G401.6 (cell line): ENCODE measurements around the gene SLC16A11.
"Not testable (repeated sequence)": the region's sequence is repeated elsewhere in the genome, so short reads cannot be mapped to it uniquely, and the experiment has no call there.

Experiments used
- FAIRE-seq: peaks from 2 replicates; lab custom pipeline; 2012; peaks lifted over from hg19 to GRCh38; lab: Jason Lieb, UNC

SLC16A11 gene

DNA sequence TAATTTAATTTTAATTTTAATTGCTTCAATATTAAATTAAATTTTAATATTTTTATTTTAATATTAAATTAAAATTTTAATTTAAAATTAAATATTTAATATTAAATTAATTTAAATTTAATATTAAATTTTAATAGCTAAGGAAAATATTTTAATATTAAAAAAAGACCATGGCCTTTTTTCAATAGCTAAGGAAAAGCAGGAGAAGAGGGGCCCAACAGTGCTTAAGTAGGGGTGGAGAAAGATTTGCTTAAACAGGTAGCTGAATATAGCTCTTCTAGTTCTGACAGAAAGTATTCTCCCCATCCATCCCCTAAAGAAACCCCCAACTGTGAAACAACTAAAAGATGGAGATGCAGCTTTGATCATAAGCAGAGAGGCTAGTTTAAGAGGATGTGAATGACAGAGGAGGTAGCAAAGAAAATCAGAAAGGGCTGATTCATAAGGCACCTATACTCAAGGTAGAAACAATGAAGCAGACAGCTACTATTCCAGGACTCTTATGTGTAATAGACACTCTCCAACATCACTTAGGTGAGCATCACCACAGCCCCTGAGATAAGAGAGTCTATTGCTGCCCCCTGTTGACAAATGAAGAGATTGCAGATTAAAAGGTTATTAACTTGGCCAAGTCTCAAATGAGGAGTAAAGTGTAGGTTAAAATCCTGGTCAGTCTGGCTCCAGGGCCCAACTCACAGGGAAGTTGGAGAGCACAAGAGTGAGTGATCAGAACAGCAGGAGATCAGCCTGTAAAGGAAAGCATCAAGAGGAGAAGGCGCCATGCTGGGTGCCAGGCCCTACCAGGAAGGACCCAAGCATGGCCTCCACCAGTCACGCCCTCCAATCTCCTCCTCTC lies 39.3 kb downstream of the SLC16A11 start:
- no peak for FAIRE-seq

DNA sequence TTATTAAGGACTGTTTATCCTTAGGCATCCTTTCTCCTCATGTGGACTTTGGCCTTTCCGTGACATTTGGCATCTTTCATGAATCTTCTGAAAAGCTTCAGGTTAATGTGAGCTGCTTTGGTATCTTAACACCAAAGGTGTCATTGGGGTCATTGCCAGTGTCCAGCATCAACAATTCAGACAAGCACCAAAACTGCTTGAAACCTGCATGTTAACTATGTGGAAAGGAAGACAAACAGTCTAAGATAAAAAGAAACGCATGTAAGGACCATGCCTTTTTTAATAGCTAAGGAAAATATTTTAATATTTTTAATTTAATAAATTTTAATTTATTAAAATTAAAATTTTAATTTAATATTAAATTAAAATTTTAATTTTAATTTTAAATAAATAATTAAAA lies 40.1 kb downstream of the SLC16A11 start:
- FAIRE-seq = no peak

DNA sequence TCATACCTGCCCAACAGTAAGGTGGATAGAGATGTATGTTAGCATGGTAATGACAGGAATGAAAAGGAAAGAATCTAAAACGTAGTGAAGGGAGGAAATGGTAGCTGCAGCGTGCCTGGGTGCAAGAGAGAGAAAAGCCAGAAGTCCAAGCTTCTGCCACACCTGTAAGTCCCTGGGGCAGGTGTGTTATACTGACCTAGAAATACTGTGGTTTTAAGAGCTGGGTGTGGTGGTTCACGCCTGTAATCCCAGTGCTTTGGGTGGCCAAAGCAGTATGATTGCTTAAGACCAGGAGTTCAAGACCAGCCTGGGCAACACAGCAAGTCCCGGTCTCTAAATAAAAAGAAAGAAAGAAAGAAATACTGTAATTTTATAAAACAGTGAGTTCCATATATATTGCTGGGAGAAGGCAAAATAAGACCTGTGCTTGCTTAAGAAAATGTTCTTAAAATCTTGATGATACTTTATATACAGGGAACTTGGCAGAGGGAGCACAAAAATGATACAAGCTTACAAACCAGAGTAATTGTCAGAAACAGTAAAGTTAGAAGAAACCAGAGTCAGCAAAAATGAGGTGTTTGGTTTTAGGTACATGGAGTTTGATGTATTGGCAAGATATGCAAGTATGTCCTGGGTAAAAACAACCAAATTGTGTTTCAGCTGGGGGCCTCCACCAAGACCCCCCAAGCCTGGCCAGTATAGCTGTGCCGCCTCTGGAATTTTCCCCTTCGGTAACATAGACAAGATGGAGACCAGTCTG lies 41.4 kb downstream of the SLC16A11 start:
- FAIRE-seq = no peak

DNA sequence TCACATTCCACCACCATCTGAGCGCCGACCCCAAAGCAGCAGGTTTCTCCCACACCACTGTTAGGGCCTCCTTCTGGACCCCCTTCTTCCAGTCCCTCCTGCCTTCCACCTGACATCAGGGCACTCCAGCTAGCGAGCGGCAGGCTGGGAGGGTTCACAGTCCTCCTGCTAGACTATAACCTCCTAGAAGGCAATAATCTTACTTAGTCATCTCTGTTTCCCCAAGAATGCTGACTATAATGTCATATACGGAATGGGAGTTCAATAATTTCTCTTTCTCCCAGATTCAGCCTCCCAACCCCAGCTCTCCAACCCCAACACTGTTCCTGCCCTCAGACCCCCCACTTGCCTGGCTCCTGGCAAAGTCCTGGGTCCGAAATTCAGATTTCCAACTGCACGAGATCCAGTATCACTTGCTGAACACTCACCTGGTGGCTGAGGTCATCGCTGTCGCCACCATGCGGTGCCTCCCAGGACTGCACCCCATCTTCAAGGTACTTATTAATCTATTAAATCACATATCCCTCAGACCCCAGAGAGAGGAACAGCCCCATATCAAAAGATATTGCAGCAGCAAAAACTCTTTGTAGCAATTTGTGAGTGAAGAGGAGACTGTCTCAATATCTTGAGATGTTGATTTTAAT lies 42.5 kb downstream of the SLC16A11 start:
- no peak for FAIRE-seq

DNA sequence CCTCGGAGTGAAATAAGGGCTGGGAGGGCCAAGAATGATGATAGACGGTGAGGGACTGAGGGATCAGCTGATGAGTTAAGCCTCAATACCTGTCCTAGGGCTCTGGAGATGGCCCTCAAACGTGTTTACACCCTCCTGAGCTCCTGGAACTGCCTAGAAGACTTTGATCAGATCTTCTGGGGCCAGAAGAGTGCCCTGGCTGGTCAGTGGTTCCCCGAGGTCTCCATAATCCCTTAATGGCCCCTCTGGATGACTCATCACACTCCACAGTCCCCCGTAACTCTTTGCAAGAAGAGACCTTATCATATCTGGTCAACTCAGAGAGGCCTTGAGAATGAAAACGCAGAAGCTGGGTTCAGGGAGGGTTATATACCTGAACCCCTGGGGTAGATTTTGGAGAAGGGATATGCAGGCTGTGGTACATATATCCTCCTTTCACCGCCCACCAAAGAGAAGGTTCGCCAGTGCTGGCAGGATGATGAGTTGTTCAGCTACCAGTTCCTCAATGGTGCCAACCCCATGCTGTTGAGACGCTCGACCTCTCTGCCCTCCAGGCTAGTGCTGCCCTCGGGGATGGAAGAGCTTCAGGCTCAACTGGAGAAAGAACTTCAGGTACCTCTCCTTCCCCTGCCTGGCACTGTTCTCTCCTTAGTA lies 44.9 kb downstream of the SLC16A11 start:
- no peak for FAIRE-seq

DNA sequence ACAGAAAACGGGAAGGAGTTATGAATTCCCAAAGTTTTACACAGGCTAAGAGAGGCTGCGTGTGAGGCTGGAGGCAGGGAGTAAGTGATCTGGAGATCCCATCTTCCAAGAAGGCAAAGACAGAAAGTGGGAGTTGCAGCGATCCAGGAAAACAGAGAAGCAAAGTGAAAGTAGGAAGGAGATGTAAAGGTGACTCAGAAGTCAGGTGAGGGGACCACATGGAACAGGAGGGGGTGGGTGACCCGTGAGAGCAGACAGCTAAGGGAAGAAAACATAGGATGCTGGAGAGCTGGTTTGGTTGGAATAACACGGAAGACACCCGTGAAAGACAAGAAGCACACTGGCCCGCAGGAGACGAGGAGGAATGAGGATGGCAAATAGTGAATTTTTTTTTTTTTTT lies 46.7 kb downstream of the SLC16A11 start:
- no peak for FAIRE-seq

DNA sequence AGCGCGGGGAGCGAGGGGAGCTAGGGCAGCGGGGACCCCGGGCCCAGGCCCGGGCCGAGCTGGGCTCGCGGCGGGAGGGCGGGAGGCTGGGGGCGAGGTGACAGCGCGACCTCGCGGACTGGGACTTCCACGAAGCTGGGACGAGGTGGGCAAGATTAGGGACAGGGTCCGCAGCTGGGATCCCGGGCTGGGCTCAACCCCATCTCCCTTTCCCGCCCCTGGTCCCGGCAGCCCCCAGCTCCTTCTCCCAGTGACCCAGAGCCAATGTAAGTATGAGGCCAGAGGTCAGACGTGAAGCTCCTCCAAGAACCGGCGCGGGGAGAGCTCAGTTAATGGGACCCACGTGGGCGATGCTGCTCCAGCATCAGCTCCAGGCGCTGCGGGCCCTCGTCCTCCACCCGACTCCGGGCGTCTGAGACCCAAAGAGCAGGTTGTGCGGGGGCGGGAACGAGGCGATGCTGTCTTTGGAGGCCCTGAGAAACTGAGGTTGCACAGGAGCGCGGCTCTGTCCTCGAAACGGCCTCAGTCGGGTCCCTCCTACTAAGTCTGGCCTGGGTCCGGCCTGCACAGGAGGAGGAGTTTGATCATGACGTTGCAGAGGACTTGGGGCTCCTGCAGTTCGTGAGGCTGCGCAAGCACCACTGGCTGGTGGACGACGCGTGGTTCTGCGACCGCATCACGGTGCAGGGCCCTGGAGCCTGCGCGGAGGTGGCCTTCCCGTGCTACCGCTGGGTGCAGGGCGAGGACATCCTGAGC lies 47.5 kb downstream of the SLC16A11 start:
- FAIRE-seq = no peak

DNA sequence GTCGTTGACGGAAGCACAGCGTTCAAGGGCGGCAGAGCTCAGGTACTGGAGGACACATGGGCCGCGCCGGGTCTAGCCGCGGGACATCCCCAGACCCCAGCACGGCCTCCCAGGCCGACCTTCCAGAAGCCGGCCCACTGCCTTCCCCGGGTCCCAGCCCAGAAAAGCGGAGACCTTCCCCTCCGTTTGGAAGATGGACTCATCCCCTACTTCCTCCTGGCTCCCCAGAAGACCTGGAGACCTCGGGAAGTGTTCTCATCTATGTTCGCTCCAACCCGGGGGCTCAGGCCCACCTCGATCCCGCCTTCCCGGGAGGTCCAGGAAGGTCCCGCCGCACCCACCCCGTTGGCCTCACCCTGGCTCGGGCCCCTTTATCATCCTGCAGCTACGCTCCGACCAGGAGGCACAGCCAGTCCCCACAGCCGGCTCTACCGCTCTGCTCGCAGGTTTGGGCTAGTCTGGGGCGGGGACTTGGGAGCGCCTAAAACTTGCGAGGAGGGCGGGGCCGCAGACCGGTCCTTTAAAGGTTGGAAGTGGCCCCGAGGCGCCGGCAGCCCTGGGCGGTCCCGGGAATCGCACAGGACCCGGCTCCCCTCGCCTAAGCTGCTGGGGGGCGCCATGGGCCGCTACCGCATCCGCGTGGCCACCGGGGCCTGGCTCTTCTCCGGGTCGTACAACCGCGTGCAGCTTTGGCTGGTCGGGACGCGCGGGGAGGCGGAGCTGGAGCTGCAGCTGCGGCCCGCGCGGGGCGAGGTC lies 48.2 kb downstream of the SLC16A11 start, which contains the start of gene ALOX12:
ALOX12 (plus strand) TSS at position 550 of the 756 bp plus-strand sequence; CDS start at position 619, 69 bp downstream.
- no peak for FAIRE-seq

DNA sequence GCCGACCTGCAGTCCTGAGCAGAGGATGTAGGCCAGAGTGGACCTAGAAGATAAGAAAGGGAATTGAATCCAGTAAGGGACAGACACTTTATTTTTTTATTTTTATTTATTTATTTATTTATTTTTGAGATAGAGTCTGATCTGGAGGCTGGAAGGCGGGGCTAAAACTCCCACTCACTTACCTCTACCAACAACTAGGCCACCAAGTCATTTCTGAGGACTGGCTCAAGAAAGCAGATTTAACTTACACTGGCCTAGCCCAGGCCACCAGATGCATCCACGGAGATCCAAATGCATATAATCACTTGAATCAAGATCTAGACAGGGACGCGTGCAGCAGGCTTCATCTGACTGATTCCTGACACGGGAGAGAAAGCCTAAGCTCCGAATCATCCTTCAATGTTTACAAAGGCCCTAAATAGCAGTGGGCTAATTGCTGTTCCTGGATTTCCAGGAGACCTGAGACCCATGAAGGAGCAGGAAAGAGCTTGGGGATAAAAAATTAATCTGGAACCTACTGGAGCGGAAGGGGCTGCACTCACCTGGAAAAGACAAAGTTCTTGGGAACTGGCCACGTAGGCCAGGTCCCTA lies 49.1 kb downstream of the SLC16A11 start:
- no peak for FAIRE-seq

DNA sequence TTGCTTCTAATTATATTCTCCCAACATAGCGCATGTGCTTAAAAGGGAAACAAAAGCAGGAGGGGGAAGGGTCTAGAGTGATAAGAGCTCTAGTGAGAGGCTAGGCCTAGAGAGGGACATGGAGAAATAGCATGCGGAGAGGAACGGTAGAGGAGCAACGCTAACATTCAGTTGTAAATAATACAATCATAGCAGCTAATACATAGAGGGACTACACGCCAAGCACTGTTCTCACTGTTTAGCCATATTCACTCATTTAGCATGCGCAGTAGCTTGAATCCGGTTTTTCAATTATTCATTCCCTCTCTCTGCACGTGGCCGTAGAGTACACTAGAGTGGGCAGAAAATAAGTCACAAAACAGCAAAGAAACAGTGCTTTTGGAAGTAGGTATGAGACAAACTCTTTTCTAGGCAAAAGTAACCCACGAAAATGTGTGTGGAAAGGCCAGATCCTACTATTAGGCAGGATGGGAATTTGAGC lies 49.7 kb downstream of the SLC16A11 start:
- FAIRE-seq = no peak

DNA sequence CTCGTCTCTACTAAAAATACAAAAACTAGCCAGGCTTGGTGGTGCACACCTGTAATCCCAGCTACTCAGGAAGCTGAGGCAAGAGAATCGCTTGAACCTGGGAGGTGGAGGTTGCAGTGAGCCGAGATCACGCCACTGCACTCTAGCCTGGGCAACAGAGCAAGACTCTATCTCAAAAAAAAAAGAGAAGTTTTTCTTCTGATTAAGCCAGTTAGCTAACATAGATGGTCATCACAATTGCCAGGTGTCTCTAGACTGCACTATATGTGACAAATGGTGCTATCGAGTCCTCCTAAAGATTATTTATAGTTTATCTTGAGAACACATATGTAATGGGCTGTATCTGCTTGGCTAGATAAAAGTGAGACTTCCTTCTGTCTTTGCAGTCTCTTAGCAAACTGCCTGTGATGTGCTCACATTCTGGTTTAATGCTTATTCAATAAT lies 50.3 kb downstream of the SLC16A11 start:
- not testable (repeated sequence) for FAIRE-seq
